ENCODE results near the gene HOXA3. TPM values are rescaled to one million over a fixed set of nuclear protein-coding genes. Genes with fewer than 3 reads are reported as not detected.
A peak's percentile ranks its signal among the peaks of the same experiment; 100 is the strongest.

The HOXA3 gene
- total RNA-seq, 2 donors from 2014 or later, result 13.3 to 14.1 TPM

DNA sequence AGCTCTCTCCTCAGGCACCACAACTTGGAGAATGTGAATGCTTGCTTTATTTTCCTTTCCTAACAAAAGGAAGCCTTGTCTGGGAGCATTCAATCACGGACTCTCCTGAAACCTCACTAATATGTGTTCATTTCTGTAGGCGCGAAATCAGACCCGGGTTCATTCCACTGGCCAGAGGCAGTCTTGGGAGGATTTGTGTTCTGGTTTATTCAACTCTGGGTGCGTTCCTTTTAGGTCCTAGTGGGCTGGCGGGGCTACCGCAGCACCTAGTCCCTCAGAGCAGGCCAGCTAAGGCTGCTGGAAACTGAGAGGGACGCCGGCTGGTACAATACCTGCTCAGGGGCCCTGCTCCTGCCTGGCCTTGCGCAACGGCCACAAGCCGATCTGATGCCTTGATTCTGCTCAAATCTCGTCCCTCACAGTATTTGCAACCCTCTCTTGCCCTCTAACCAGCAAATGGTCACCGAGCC is 29.3 kb downstream of the HOXA3 start:
- Histone ChIP-seq H3K4me1 (peaks cover 17% of the 10 kb centered on the region), H3K4me3 (peak overlapping the region; percentile 16), H3K36me3 (no peaks in the 10 kb centered on the region), H3K27me3 (no peaks in the 10 kb centered on the region), H3K9ac (ENCODE audit: low read depth in 2 of 2, low read length in 2 of 2) (peak overlapping the region; percentile 61 to 87), H3K9me3 (no peaks in the 10 kb centered on the region), H3K27ac (peak overlapping the region; percentile 83)
- TF ChIP-seq, protein P1, sequence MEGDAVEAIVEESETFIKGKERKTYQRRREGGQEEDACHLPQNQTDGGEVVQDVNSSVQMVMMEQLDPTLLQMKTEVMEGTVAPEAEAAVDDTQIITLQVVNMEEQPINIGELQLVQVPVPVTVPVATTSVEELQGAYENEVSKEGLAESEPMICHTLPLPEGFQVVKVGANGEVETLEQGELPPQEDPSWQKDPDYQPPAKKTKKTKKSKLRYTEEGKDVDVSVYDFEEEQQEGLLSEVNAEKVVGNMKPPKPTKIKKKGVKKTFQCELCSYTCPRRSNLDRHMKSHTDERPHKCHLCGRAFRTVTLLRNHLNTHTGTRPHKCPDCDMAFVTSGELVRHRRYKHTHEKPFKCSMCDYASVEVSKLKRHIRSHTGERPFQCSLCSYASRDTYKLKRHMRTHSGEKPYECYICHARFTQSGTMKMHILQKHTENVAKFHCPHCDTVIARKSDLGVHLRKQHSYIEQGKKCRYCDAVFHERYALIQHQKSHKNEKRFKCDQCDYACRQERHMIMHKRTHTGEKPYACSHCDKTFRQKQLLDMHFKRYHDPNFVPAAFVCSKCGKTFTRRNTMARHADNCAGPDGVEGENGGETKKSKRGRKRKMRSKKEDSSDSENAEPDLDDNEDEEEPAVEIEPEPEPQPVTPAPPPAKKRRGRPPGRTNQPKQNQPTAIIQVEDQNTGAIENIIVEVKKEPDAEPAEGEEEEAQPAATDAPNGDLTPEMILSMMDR (IDR thresholded peaks at IDR 0.05), result no peak
- intact Hi-C loops (cut with DNase I), result no loop called here
- DNase-seq, result peak; percentile 29

DNA sequence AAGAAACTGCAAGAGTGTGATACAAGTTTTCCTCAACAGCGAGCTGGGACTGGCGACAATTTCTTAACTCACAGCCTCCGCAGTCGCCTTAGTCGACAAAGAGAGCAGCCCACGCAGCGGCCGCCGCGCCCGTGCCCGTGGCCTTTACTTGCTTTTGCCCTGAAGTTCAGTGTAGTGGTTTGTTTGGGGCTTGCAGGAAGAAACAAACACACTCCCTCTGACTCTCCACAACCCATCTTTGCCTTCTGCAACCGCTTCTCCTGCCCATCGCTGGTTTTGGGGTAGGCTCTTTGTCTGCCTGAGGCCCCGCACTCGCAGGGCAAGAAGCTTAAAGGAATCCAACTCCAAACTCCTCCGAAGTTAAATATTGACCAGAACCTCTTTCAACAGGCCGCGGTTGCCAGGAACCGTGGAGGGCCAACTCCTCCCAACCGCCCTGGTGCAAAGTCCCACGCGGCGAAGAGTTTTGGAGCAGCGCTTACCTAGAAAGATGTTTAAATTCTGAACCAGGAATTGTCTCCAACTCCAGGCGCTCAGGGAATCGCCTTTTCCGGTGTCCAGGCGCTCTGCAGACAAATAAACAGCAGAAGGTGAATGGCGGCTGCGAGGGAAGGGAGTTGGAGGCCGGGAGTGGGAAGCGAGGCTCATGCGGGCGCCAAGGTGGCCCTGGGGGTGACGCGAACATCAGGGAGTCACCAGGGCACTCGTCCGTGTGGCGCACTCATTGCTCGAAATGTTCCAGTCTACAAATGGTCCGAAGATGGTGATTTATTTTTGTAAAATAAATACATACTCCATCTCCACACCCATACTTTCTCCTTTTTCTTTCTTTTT is 30.1 kb downstream of the HOXA3 start:
- TF ChIP-seq, protein P1 (IDR thresholded peaks at IDR 0.05), result no peak
- H3K27me3 ChIP-seq, result no peaks in the 10 kb centered on the region
- peak; percentile 91 for DNase-seq
- peaks cover 17% of the 10 kb centered on the region for H3K4me1 ChIP-seq
- intact Hi-C loops (cut with DNase I), result no loop called here
- H3K9me3 ChIP-seq, result no peaks in the 10 kb centered on the region
- H3K27ac ChIP-seq, result peak overlapping the region; percentile 83
- H3K4me3 ChIP-seq, result peak overlapping the region; percentile 16
- no peaks in the 10 kb centered on the region for H3K36me3 ChIP-seq
- H3K9ac ChIP-seq (ENCODE audit: low read depth in 2 of 2, low read length in 2 of 2), result peak overlapping the region; percentile 56 to 87

DNA sequence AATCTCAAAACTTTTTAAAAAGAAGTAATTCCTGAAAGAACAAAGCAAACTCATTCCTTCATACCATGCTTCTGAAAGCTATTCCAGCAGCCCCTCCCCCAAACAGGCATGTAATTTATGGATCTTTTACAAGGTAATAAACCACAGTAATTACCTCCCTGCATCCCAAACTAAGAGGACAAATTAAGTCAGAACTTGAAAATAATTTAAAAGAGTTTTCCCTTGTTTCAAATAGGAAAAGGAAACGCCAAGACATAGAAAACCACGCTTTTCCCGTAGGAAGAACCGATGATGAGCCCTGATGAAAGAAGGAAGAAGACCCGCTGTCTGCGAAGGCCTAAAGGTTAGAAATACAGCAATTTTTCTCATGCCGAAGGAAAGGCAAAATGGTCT is 30.7 kb downstream of the HOXA3 start:
- intact Hi-C loops (cut with DNase I), result no loop called here
- TF ChIP-seq, protein P1 (IDR thresholded peaks at IDR 0.05), result no peak
- Histone ChIP-seq H3K9ac (ENCODE audit: low read depth in 2 of 2, low read length in 2 of 2) (peak overlapping the region; percentile 51 to 87), H3K36me3 (no peaks in the 10 kb centered on the region), H3K4me1 (peaks cover 20% of the 10 kb centered on the region), H3K27me3 (no peaks in the 10 kb centered on the region), H3K4me3 (peak overlapping the region; percentile 16), H3K9me3 (no peaks in the 10 kb centered on the region), H3K27ac (peak overlapping the region; percentile 83)
- peak; percentile 49 for DNase-seq

DNA sequence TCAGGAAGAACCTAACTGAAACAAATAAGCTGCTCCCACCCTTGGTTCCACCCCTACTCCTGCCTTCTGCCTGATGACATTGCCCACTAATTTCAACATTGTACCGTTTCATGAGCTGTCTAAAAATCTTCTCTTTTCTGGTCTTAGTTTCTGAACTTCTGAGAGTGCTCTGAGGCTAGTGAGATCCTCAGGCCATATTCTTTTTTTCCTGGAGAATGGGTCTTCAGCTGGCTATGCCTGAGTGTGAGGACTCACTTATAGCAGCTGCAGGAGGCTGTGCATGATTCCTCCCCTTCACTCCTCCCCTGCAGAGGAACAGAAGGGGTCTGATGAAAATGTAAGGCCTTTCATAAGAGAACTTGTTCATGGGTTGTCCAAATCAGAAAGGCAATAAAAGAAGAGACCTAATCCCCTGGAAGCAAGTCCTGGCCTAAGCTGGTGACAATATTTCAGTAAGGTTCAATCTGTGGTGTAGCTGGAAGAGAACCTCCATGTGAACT is 32.9 kb downstream of the HOXA3 start:
- peak; percentile 16 for DNase-seq
- Histone ChIP-seq H3K27ac (peak overlapping the region; percentile 13), H3K4me3 (no peak overlapping the region), H3K36me3 (no peaks in the 10 kb centered on the region), H3K9me3 (no peaks in the 10 kb centered on the region), H3K4me1 (peaks cover 20% of the 10 kb centered on the region), H3K9ac (ENCODE audit: low read depth in 2 of 2, low read length in 2 of 2) (peak overlapping the region in 1 of 2 donors; percentile 97), H3K27me3 (no peaks in the 10 kb centered on the region)
- TF ChIP-seq, protein P1 (IDR thresholded peaks at IDR 0.05), result no peak
- intact Hi-C loops (cut with DNase I), result no loop called here

DNA sequence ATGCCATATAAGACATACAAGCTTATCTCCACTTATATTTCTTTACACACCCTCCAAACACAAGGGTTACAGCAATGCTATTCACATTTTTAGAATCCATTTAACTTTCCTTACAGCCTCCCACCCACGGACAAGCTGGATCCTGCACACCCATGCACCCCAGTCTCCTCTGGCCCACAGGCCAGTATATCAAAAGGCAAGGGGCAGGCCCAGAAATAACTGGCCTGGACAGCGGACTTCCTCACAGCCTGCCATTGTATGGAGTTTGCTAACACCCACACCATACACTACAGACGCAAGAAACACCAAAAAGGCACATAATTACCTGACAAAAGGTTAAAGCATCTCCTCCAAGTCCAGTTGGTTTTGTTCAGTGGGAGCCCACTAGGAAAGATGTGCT is 33.8 kb downstream of the HOXA3 start:
- intact Hi-C loops (cut with DNase I), result no loop called here
- H3K27ac ChIP-seq, result peak overlapping the region; percentile 75
- DNase-seq, result peak; percentile 34
- H3K4me3 ChIP-seq, result no peak overlapping the region
- TF ChIP-seq, protein P1 (IDR thresholded peaks at IDR 0.05), result no peak
- H3K9ac ChIP-seq (ENCODE audit: low read depth in 2 of 2, low read length in 2 of 2), result peak overlapping the region in 1 of 2 donors; percentile 97
- H3K4me1 ChIP-seq, result peaks cover 20% of the 10 kb centered on the region
- H3K36me3 ChIP-seq, result no peaks in the 10 kb centered on the region
- no peaks in the 10 kb centered on the region for H3K9me3 ChIP-seq
- H3K27me3 ChIP-seq, result no peaks in the 10 kb centered on the region

Data from colonic mucosa (tissue), 4 donors.